NOMO-1 treated with dmso at 0.1 percent for 144 hours (cell line): ENCODE results near the gene KDM5B.

Experiments used
- DNase-seq: peaks from one replicate; lab custom pipeline; 2025; ENCODE audit not compliant: unreplicated experiment; lab: John Stamatoyannopoulos, UW

The KDM5B gene

DNA sequence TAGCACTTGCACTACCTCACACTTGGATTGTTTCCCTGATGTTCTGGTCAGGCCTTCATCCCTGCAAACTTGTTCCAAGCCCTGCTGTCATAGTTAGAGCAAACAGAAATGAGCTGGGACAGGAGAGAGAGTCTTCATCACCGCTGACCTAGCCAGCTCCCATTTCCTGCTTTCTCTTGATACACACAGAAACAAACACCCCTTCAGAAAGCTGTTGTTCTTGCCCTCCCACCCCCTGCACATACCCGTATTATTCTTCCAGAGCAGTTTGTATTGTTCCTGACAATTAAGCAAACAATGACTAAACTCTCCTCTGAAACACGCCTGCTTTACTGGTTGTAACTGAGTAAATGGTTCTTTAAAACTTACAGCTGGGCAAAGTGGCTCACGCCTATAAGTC, 95.1 kb downstream of the KDM5B start:
- DNase-seq: no peak

GRCh38 chr1:202711949-202712635, 96.1 kb downstream of the KDM5B start:
- DNase-seq: no peak

GRCh38 chr1:202710070-202711045, 97.9 kb downstream of the KDM5B start, which contains the start of gene SYT2:
SYT2 (minus strand) TSS chr1:202710454; CDS start chr1:202605772, 104,682 bp downstream.
- no peak for DNase-seq

DNA sequence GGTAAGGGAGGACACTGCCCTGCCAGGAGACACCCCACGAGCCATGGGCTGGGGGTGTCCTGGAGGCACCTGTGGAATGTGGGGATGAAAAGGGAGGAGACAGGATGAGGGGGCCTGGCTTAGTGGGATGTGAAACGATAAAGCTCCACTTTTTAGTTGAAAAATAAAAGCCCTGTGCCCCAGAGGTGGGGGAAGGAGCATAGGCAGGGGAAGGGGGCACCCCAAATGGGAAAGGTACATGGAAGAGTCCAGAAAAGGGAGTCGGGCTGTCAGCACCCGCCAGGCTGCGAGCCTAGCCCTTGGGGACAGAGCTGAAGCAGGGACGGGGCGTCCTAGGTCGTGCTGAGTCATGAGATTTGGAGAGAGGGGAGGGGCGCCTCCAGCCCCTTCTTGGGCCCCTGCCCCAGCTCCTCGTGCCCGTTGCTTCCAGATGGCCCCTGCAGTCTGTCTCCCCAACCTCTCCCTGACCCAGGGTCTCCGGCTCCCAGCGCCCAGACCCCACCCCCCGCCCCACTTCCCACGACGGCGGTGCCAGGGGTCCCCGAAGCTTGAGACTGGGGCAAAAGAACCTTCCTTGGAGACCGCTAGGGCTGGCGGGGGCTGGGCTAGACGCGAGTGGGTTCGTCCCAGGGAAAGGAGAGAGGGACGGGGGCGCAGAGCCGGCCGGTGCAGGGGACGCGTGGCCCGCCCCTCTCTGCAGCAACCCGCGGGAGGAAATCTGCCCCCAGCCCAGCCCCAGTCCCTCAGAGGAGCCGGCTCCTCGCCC, 98.8 kb downstream of the KDM5B start:
- no peak for DNase-seq

GRCh38 chr1:202708456-202709275, 99.6 kb downstream of the KDM5B start:
- DNase-seq: no peak

DNA sequence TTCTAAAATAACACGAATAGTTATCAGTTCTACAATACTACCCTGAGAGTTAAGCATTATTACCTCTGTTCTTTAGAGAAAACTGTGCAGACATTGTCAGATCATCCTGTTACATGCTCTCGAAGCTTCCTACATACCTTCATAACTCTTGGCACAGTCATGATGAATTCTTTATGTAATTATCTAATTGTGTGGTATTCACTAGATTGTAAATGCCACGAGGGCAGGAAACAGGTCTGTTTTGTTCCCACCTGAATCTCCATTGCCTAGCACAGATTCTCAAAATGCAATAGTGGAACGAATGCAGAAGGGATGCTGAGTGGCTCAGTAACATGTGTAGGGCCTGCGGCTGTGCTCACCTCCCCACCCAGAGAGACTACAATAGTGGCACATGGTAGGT, 101.4 kb downstream of the KDM5B start:
- no peak for DNase-seq

DNA sequence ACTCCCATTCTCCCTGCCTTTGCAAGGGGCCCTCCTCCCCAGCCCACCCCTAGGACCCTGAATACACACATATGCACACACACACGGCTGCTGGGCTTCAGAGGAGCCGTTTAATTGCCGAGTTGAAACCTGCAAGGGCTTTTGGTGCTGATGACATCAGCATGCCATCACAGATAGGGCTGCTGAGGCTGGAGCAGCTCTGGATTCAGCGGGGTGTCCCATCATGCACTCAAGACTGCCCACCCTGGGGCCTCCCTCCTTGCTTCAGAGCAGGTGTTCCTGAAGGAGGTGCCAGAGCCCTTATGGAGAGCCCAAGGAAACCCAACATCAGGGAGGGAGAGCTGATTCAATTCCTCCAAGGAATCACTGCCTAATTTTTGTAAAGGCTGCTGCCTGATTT, 103.6 kb downstream of the KDM5B start:
- DNase-seq: no peak

DNA sequence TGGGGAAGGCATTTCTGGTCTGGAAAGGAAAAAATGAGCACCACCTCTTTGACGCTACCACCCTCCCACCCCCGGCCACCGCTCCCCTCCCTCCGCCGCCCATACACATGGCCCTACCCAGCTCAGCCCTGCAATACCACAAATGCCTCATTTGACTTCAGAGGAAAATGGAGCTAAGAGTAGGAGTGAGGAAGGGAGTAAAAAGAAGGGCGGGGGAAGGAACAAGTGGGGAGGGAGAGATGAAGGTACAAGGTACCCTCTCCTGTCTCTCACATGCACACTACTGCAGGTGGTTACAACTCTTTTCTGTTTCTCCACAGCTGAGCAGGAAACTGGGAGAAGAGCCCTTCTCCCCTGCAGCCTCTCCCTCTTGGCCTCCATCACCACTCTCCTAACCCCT, 105.0 kb downstream of the KDM5B start:
- DNase-seq: no peak

- no peak for DNase-seq
These were observed 106.1 kb downstream of the KDM5B start for GRCh38 chr1:202702088-202702487.

DNA sequence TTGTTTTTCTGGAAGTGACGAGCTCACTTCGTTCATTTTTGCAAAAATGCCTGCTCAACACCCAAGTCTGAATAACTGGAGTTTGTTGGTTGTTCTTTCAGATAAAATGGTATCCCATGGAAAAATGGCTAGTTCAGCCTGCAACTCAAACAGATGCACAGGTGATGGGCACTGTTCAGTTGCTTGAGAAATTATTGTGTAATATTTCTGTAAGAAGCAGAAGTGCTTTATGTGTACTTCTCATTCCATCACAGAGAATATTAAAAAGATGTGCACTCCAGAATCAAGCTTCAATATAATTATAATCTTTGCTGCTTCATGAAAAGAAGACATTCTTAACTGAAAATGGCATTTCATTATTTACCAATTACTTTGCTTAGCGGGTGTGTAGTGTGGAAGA, 107.0 kb downstream of the KDM5B start:
- no peak for DNase-seq

DNA sequence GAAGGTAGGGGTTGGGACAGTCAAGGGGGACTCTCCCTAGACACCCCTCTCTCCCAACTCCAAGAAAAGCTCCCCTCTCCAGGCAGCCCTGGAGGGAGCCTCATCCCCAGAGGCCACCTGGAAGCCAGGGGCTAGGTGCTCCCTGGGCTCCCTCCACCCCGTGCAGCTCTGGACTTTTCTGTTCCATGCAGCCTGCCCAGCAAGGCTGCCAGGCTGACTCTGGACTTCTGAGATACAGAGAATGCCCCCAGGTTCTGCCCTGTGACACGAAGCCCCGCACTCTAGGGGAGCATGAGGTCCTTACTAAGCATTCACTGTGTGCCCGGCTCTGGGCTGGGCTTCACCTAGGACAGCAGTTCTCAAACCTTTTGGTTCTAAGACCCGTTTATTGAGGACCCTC, 108.2 kb downstream of the KDM5B start:
- no peak for DNase-seq

DNA sequence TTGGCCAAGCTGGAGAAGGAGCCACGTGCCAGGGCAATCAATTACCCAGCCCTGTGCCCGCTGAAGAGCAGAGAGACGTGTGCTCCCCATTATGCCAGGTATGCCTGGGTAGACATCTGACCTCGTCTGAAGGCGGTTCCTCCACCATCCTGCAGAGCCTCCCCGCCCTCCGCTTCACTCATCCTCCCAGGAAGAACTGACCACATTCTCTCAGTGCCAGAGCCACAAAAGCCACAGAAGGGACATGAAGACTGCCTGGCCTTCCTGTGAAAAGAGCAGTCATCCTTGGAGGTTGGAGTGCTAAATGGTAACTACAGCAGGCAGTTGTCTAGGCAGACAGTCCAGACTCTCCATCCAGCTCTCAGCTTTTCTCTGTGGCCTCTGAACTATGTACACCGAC, 109.9 kb downstream of the KDM5B start:
- no peak for DNase-seq

DNA sequence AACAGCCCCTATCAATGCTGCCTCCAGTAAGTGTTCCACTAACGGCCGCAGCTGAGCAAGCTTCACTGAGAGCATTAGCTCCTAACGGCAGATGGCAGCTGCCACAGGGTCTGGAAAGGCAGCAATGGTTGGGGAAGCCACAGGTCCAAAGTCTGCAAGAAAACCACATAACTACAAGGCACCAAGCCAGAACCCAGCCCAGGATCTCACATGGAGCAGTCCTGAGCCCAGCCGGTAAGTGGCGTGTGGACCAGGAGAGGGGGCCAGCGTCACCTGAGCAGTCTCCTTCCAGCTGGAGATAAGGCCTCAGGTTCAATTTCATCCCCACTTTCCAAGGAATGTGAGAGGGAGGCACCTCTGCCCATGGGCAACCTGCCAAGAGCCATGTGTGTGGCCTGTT, 111.2 kb downstream of the KDM5B start:
- DNase-seq: no peak

GRCh38 chr1:202694314-202694713, 113.9 kb downstream of the KDM5B start:
- DNase-seq: no peak

GRCh38 chr1:202692959-202693555, 115.2 kb downstream of the KDM5B start:
- DNase-seq: no peak

DNA sequence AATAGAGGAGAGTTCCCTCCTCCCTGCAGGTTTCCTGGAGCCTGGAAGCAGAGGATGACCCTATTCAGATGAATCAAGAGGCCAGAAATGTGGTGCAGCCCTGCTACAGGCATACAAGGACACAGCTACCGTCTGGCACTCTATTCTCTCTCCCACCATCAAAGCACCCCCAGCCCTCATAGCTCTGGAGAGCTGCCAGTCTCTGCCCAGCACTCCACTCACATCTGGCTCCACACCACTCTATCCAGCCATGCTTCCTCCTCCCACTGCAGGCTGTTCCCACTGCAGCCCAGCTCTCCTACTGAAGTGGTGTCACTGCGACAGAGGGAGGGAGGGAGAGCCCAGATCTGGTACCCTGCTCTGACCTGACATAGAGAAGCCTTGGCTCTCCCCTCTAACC, 116.4 kb downstream of the KDM5B start:
- no peak for DNase-seq

DNA sequence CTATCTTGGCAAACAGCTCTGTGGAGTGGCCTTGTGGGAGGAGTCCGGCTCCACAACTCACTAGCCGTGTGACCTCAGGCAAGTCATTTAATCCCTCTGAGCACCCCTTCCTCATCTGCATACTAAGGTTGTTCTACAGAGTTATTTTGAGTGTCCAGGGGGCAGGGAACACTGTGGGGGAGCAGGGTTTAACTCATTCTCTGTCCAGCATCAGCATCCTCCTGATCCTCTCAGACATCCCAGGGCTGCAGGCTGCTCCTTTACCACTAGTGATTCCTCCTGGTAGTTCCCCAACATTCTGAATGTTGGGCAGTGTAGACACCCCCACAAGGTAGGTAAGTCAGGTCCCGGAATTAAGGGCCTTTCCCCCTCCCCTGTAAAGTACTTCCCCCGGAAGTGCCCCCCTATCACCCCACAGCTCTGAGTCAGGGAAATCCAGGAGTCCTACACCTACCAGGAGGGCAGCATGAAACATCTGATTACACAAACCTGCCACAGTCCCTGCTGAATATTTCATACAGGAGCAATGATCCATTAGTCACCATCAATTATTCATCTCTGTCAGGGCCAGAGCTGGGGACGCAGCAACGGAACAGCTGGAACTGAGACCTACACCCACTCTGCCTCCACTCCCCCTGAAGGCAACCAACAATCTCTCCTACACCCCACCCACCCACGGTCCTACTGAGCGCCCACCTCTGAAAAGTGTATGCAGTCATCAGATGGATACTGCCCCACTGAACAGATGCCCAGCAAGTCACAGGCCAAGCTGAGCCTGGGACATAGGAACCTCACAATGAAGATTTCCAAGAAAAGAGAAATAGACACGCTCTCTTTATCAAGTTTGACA, 118.5 kb downstream of the KDM5B start:
- DNase-seq: no peak

- no peak for DNase-seq
These were observed 119.1 kb downstream of the KDM5B start for GRCh38 chr1:202689082-202689481.

DNA sequence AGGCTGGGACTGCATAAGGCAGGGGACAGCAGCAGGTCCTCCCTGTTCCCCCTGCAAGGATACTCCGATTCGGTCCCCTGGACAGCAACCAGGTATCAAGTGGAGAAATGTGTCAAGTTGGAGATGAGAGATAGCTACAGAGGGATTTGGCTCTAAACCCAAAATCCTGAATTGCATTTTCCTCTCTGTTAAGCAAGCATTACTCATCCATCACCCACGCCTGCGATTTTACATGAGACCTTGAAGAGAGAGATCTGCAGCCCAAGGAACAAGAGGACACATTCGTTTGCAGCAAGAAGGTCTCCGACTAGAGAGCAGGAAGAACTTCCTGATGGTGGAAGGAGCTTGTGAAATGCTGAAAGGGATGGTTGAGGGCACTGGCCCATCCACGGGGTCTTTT, 119.8 kb downstream of the KDM5B start:
- no peak for DNase-seq
